Loucy (cell line): ENCODE measurements around the gene KLHL33.

ENCODE experiments used
- CTCF ChIP-seq: fragments of 200-600 bp; sonication (generic); conservative IDR thresholded peaks from 2 replicates; pipeline ENCODE4 v1.5.1; 2014; ENCODE audit warnings: mild to moderate bottlenecking, antibody characterized with exemption, low read length
- EZH2phosphoT487 ChIP-seq: fragments of 200-600 bp; IDR thresholded peaks from 2 replicates; pipeline ENCODE4 v1.6.1; 2018; ENCODE audit warnings: antibody characterized with exemption, mild to moderate bottlenecking, moderate library complexity, borderline replicate concordance

- TF ChIP-seq CTCF: no peak
- no peak for TF ChIP-seq EZH2phosphoT487
These were observed 34.9 kb downstream of the KLHL33 start for GRCh38 chr14:20400965-20401593.
